Ascending aorta (tissue), 2 donors: ENCODE results near the gene RIC1. TPM values are rescaled to one million over a fixed set of nuclear protein-coding genes. Genes with fewer than 3 reads are reported as not detected.
A peak's percentile ranks its signal among the peaks of the same experiment; 100 is the strongest.

Experiments
- DNase-seq, 2 donors: peaks; one replicate each; pipeline ENCODE4 v3.0.0-alpha.2; 2019; ENCODE audit warnings: low spot score in 2 of 2
- H3K27ac ChIP-seq, 2 donors: fragments of 200-600 bp; sonication (generic); one replicate each; pipeline ENCODE4 v1.5.1; 2016 to 2017; ENCODE audit warnings: mild to moderate bottlenecking in 1 of 2
- H3K27me3 ChIP-seq: fragments of 200-600 bp; sonication (generic); one replicate; pipeline ENCODE4 v1.5.1; 2017
- H3K36me3 ChIP-seq, 2 donors: fragments of 200-600 bp; sonication (generic); one replicate each; pipeline ENCODE4 v1.5.1; 2016
- H3K4me1 ChIP-seq, 2 donors: fragments of 200-600 bp; sonication (generic); one replicate each; pipeline ENCODE4 v1.5.1; 2016 to 2017; ENCODE audit warnings: mild to moderate bottlenecking in 1 of 2
- H3K4me3 ChIP-seq, 2 donors: fragments of 200-600 bp; sonication (generic); one replicate each; pipeline ENCODE4 v1.5.1; 2016 to 2017; ENCODE audit warnings: mild to moderate bottlenecking in 1 of 2
- H3K9me3 ChIP-seq, 2 donors: fragments of 200-600 bp; sonication (generic); one replicate each; pipeline ENCODE4 v1.5.1; 2016
- CTCF ChIP-seq, 3 experiments: fragments of 200-600 bp in 2 of 3; fragments of 450-650 bp in 1 of 3; sonication (generic) in 2 of 3; IDR thresholded peaks; one replicate each; pipeline ENCODE4 v1.5.1; 2016 to 2019; ENCODE audit warnings: antibody characterized with exemption in 3 of 3, mild to moderate bottlenecking in 1 of 3, moderate library complexity in 1 of 3
- intact Hi-C: fragments of 100-400 bp; cut with DNase I; formaldehyde crosslinking; loops from one replicate; pipeline ENCODE4 v1.15.1; 2023
- total RNA-seq: library from RNA; depleted of rRNA; stranded (reverse); fragments of >200 nt; gene quantifications from one replicate; pipeline ENCODE4 v1.1.0, GENCODE V29; 2016

The RIC1 gene
- total RNA-seq, 1 donor from 2014 or later = 46.7 TPM

GRCh38 chr9:5614192-5614591 is 14.7 kb upstream of the RIC1 start:
- H3K36me3 ChIP-seq = no peaks in the 10 kb centered on the region
- no peaks in the 10 kb centered on the region for H3K9me3 ChIP-seq
- intact Hi-C loops = loop anchor here (10.0 kb wide), 1 partner anchor 61 kb away; no protein-coding TSS in a partner anchor
- H3K27ac ChIP-seq = no peak overlapping the region
- H3K4me1 ChIP-seq = peaks cover 0 to 11% of the 10 kb centered on the region in 2 donors
- no peak overlapping the region for H3K4me3 ChIP-seq
- no peak for DNase-seq
- TF ChIP-seq CTCF (IDR thresholded peaks at IDR 0.05) = no peak
- H3K27me3 ChIP-seq = no peaks in the 10 kb centered on the region

GRCh38 chr9:5614985-5615384 is 13.9 kb upstream of the RIC1 start:
- H3K27ac ChIP-seq = no peak overlapping the region
- TF ChIP-seq CTCF (IDR thresholded peaks at IDR 0.05) = no peak
- intact Hi-C loops = loop anchor here (10.0 kb wide), 1 partner anchor 60 kb away; no protein-coding TSS in a partner anchor
- no peaks in the 10 kb centered on the region for H3K27me3 ChIP-seq
- H3K4me3 ChIP-seq = no peak overlapping the region
- no peaks in the 10 kb centered on the region for H3K9me3 ChIP-seq
- H3K4me1 ChIP-seq = peaks cover 0 to 11% of the 10 kb centered on the region in 2 donors
- DNase-seq = no peak
- no peaks in the 10 kb centered on the region for H3K36me3 ChIP-seq

DNA sequence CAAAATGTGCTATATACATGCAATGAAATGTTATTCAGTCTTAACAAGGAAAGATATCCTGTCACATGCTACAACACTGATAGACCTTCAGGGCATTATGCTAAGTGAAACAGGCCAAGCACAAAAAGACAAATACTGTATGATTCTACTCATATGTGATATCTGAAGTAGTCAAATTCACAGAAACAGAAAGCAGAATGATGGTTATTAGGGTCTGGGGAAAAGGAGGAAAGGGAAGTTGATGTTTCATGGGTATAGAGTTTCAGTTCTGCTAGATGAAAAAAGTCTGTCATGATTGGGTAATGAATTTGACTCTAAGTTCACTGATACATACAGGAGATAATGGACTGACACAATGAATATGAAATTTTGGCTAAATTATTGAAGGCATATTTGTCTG is 11.2 kb upstream of the RIC1 start:
- no peak for TF ChIP-seq CTCF (IDR thresholded peaks at IDR 0.05)
- Histone ChIP-seq H3K4me1 (peaks cover 0 to 17% of the 10 kb centered on the region in 2 donors), H3K27me3 (no peaks in the 10 kb centered on the region), H3K36me3 (no peaks in the 10 kb centered on the region), H3K27ac (no peak overlapping the region), H3K4me3 (no peak overlapping the region), H3K9me3 (no peaks in the 10 kb centered on the region)
- no peak for DNase-seq
- intact Hi-C loops = loop anchor here (10.0 kb wide), 1 partner anchor 57 kb away; no protein-coding TSS in a partner anchor

DNA sequence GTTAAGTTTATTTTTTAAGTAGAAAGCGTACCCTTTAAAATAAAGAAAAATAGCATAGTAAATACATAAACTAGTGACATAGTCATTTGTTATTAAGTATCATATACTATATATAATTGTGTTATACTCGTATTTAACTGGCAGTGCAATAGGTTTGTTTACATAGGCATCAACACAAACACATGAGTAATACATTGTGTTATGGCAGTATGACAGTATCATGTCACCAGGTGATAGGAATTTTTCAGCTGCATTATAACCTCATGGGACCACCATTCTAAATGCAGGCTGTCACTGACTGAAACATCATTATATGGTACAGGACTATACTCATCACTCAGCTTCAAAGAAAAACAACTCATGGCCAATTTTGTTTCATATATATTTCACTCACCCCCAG is 8.4 kb upstream of the RIC1 start:
- H3K4me1 ChIP-seq = peaks cover 0 to 30% of the 10 kb centered on the region in 2 donors
- H3K4me3 ChIP-seq = no peak overlapping the region
- DNase-seq = no peak
- no peaks in the 10 kb centered on the region for H3K9me3 ChIP-seq
- no peak for TF ChIP-seq CTCF (IDR thresholded peaks at IDR 0.05)
- intact Hi-C loops = loop anchor here (10.0 kb wide), 2 partner anchors 636 to 794 kb away; partner anchors contain the start of genes JAK2 and UHRF2
- H3K27me3 ChIP-seq = no peaks in the 10 kb centered on the region
- H3K36me3 ChIP-seq = no peaks in the 10 kb centered on the region
- H3K27ac ChIP-seq = peak overlapping the region; percentile 49 to 82

DNA sequence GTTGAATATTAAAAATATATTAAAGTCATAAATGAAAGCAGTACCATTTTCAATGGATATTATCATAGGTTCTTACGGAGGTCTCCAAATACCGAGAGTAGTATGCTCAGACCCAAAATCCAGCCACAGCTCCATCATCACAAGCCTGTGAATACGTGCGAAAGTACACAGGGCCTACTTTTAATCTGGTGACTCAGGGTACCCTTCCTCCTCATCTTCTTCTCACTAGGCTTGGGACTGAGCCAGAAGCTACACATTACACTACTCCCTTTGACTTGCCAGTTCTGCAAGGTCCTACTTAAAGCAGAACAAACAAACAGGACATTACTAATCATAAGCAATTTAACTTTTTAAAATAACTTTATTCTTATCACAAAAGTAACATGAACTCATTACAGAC is 7.6 kb upstream of the RIC1 start:
- H3K9me3 ChIP-seq = no peaks in the 10 kb centered on the region
- H3K27me3 ChIP-seq = no peaks in the 10 kb centered on the region
- H3K36me3 ChIP-seq = no peaks in the 10 kb centered on the region
- H3K4me1 ChIP-seq = peaks cover 2 to 35% of the 10 kb centered on the region in 2 donors
- H3K27ac ChIP-seq = peak overlapping the region; percentile 49 to 82
- TF ChIP-seq CTCF (IDR thresholded peaks at IDR 0.05) = no peak
- peak in 1 of 2 donors; percentile 73 for DNase-seq
- intact Hi-C loops = loop anchor here (10.0 kb wide), 2 partner anchors 637 to 793 kb away; partner anchors contain the start of genes JAK2 and UHRF2
- H3K4me3 ChIP-seq = no peak overlapping the region
